Measurements from ENCODE around the gene SCNN1A. TPM values are rescaled to one million over a fixed set of nuclear protein-coding genes. Genes with fewer than 3 reads are reported as not detected.

Gene SCNN1A
- total RNA-seq, 1 donor from 2014 or later, result 55.2 TPM

DNA sequence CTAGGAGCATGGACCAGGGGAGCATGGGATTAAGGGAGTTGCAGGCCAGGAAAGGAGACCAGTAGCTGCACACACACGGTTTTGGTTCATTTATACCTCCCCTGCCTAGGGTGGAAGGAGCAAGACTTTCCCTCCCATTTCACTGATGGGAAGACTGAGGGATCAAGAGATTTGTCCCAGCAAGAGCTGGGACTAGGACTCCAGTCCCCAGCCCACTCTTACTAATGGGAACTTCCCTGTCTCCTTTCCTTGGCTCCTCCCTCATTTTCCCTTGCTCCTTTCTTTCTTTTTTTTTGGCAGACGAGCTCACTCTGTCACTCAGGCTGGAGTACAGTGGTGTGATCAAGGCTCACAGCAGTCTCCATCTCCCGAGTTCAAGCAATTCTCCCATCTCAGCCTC lies 13.0 kb downstream of the SCNN1A start:
- Histone ChIP-seq H3K4me3 (no peak overlapping the region), H3K9me3 (no peaks in the 10 kb centered on the region), H3K4me1 (peaks cover 30% of the 10 kb centered on the region), H3K27ac (peak overlapping the region; percentile 98), H3K36me3 (no peaks in the 10 kb centered on the region), H3K27me3 (no peaks in the 10 kb centered on the region)
- DNase-seq (ENCODE audit: extremely low spot score in 2 of 2), result peak in 1 of 2 donors; percentile 82
- TF ChIP-seq, protein P1, sequence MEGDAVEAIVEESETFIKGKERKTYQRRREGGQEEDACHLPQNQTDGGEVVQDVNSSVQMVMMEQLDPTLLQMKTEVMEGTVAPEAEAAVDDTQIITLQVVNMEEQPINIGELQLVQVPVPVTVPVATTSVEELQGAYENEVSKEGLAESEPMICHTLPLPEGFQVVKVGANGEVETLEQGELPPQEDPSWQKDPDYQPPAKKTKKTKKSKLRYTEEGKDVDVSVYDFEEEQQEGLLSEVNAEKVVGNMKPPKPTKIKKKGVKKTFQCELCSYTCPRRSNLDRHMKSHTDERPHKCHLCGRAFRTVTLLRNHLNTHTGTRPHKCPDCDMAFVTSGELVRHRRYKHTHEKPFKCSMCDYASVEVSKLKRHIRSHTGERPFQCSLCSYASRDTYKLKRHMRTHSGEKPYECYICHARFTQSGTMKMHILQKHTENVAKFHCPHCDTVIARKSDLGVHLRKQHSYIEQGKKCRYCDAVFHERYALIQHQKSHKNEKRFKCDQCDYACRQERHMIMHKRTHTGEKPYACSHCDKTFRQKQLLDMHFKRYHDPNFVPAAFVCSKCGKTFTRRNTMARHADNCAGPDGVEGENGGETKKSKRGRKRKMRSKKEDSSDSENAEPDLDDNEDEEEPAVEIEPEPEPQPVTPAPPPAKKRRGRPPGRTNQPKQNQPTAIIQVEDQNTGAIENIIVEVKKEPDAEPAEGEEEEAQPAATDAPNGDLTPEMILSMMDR (IDR thresholded peaks at IDR 0.05), result no peak
- no peak for TF ChIP-seq POLR2A (IDR thresholded peaks at IDR 0.05)
- TF ChIP-seq POLR2AphosphoS5 (IDR thresholded peaks at IDR 0.05; ENCODE audit: insufficient read depth in 1 of 2, low read depth in 1 of 2), result no peak
- intact Hi-C loops (cut with DNase I), result no loop called here

GRCh38 chr12:6361834-6362233 lies 13.5 kb downstream of the SCNN1A start:
- H3K36me3 ChIP-seq, result no peaks in the 10 kb centered on the region
- H3K9me3 ChIP-seq, result no peaks in the 10 kb centered on the region
- TF ChIP-seq POLR2A (IDR thresholded peaks at IDR 0.05) (no peak), POLR2AphosphoS5 (IDR thresholded peaks at IDR 0.05; ENCODE audit: insufficient read depth in 1 of 2, low read depth in 1 of 2) (peak in 1 of 2 donors; percentile 42)
- TF ChIP-seq, protein P1 (IDR thresholded peaks at IDR 0.05), result no peak
- H3K27ac ChIP-seq, result peak overlapping the region; percentile 98
- DNase-seq (ENCODE audit: extremely low spot score in 2 of 2), result peak in 1 of 2 donors; percentile 85
- H3K4me3 ChIP-seq, result no peak overlapping the region
- intact Hi-C loops (cut with DNase I), result no loop called here
- no peaks in the 10 kb centered on the region for H3K27me3 ChIP-seq
- H3K4me1 ChIP-seq, result peaks cover 30% of the 10 kb centered on the region

- intact Hi-C loops (cut with DNase I), result no loop called here
- no peaks in the 10 kb centered on the region for H3K36me3 ChIP-seq
- TF ChIP-seq, protein P1 (IDR thresholded peaks at IDR 0.05), result no peak
- TF ChIP-seq POLR2AphosphoS5 (IDR thresholded peaks at IDR 0.05; ENCODE audit: insufficient read depth in 1 of 2, low read depth in 1 of 2) (no peak), POLR2A (IDR thresholded peaks at IDR 0.05) (no peak)
- H3K4me3 ChIP-seq, result no peak overlapping the region
- H3K9me3 ChIP-seq, result no peaks in the 10 kb centered on the region
- no peaks in the 10 kb centered on the region for H3K27me3 ChIP-seq
- peaks cover 30% of the 10 kb centered on the region for H3K4me1 ChIP-seq
- peak overlapping the region; percentile 98 for H3K27ac ChIP-seq
- DNase-seq (ENCODE audit: extremely low spot score in 2 of 2), result peak in 1 of 2 donors; percentile 65
Measured at GRCh38 chr12:6360578-6361490, 14.5 kb downstream of the SCNN1A start.

- Histone ChIP-seq H3K27me3 (no peaks in the 10 kb centered on the region), H3K36me3 (no peaks in the 10 kb centered on the region), H3K4me3 (no peak overlapping the region), H3K9me3 (no peaks in the 10 kb centered on the region), H3K27ac (no peak overlapping the region), H3K4me1 (peaks cover 30% of the 10 kb centered on the region)
- TF ChIP-seq, protein P1 (IDR thresholded peaks at IDR 0.05), result no peak
- TF ChIP-seq POLR2AphosphoS5 (IDR thresholded peaks at IDR 0.05; ENCODE audit: insufficient read depth in 1 of 2, low read depth in 1 of 2) (no peak), POLR2A (IDR thresholded peaks at IDR 0.05) (no peak)
- intact Hi-C loops (cut with DNase I), result no loop called here
- peak in 1 of 2 donors; percentile 77 for DNase-seq (ENCODE audit: extremely low spot score in 2 of 2)
Measured at GRCh38 chr12:6360080-6360571, 15.2 kb downstream of the SCNN1A start.

DNA sequence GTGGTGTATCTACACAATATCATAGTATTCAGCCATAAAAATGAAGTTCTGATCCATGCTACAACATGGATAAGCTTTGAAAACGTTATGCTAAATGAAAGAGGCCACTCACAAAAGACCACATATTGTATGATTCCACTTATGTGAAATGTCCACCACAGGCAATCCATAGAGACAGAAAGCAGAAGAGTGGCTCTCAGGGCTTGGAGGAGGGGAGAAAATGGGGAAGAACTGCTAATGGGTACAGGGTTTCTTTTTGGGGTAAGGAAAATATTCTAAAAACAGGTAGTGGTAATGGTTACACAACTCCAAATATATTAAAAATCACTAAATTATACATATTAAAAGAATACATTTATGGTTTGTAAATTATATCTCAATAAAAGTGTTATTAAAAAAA lies 16.5 kb downstream of the SCNN1A start:
- peaks cover 24% of the 10 kb centered on the region for H3K4me1 ChIP-seq
- no peak overlapping the region for H3K27ac ChIP-seq
- no peaks in the 10 kb centered on the region for H3K36me3 ChIP-seq
- intact Hi-C loops (cut with DNase I), result no loop called here
- DNase-seq (ENCODE audit: extremely low spot score in 2 of 2), result no peak
- no peak for TF ChIP-seq POLR2A (IDR thresholded peaks at IDR 0.05)
- no peak overlapping the region for H3K4me3 ChIP-seq
- H3K27me3 ChIP-seq, result no peaks in the 10 kb centered on the region
- H3K9me3 ChIP-seq, result no peaks in the 10 kb centered on the region
